Measurements from ENCODE around the gene PCDH9.

The PCDH9 gene

DNA sequence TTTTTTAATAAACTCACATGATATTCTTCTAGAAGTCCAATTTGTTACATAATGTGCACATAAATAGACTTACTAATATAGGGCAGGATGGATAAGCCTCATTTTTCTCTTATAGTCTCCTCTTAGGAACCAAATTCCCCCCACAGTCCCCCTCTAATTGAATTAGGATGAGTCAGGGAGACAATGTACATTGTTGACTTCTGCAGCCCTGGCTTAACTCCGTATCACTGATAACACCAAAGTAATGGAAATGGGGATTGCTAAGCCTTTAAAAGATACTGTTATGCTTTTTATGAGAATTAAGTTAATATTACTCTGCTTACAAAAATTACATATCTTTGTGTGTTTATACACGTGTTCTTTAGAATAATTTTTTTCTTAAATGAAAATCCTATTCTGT, 5.1 kb upstream of the PCDH9 start:
- H3K4me3 ChIP-seq (ENCODE audit: low read length), result no peak overlapping the region
- DNase-seq (ENCODE audit: low read depth), result no peak
- no peaks in the 10 kb centered on the region for H3K36me3 ChIP-seq (ENCODE audit: control insufficient read depth, insufficient read depth, low read length, severe bottlenecking)
- no peaks in the 10 kb centered on the region for H3K9me3 ChIP-seq (ENCODE audit: control insufficient read depth, low read length)
- peaks cover 5% of the 10 kb centered on the region for H3K4me1 ChIP-seq (ENCODE audit: control insufficient read depth, insufficient read depth, low read length)
- H3K9ac ChIP-seq (ENCODE audit: low read length), result no peak overlapping the region
- H3K27me3 ChIP-seq (replicated peaks; ENCODE audit: control insufficient read depth, insufficient read depth, low read length), result no peaks in the 10 kb centered on the region

DNA sequence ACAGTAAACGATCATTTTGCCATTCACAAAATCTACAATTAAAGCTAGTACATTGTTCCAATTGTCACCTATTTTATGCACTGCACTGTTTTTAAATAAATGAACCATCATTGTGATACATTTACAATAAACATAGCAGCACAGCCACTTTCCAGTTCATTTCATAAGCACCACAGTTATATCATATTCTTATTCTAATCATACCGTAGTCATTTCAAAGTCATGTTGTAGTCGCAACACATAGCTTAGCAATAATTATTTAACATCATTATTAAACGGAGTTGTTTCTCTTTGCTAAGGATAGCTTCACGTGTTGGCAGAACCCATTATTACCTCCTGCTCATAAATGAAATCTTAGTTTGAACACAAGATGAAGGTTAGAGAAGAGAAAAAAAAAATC, 2.2 kb upstream of the PCDH9 start:
- no peaks in the 10 kb centered on the region for H3K36me3 ChIP-seq (ENCODE audit: control insufficient read depth, insufficient read depth, low read length, severe bottlenecking)
- no peaks in the 10 kb centered on the region for H3K9me3 ChIP-seq (ENCODE audit: control insufficient read depth, low read length)
- H3K9ac ChIP-seq (ENCODE audit: low read length), result peak overlapping the region; percentile 46
- no peaks in the 10 kb centered on the region for H3K27me3 ChIP-seq (replicated peaks; ENCODE audit: control insufficient read depth, insufficient read depth, low read length)
- DNase-seq (ENCODE audit: low read depth), result no peak
- H3K4me1 ChIP-seq (ENCODE audit: control insufficient read depth, insufficient read depth, low read length), result peaks cover 15% of the 10 kb centered on the region
- H3K4me3 ChIP-seq (ENCODE audit: low read length), result no peak overlapping the region

DNA sequence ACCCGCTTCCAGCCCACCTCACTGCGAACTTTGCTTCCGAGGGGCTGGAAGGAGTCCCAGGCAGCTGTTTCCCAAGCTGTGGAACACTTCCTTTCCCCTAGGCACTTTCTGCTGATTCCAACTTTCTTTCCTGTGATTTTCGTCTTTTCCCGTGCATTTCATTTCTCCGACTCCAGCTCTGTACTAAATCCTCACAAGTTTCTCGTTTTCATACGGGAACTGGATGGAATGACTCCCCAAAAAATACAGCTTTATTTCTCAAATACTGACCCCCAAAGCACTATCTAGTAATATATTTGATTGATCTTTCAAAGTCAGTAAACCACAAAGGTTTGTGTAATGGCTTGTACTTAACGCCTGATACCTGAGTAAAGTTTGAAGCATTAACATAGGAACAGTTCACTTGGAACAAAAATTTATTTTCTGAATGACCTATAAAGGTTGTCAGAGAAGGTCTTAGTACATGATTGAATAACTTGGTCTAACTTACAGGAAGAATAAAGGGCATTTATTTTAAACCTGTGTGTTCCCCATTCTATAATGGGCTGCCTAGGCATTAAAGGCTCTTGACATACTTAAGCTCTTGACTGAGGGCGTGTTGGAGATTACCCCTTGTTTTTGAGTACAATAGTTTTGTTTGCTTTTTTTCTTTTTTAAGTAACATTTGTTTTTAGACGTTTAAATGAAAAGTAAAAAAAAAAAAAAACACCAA, 1.3 kb upstream of the PCDH9 start:
- Histone ChIP-seq H3K9ac (ENCODE audit: low read length) (peak overlapping the region; percentile 94), H3K9me3 (ENCODE audit: control insufficient read depth, low read length) (no peaks in the 10 kb centered on the region), H3K36me3 (ENCODE audit: control insufficient read depth, insufficient read depth, low read length, severe bottlenecking) (no peaks in the 10 kb centered on the region), H3K4me3 (ENCODE audit: low read length) (peak overlapping the region; percentile 93), H3K27me3 (replicated peaks; ENCODE audit: control insufficient read depth, insufficient read depth, low read length) (no peaks in the 10 kb centered on the region), H3K4me1 (ENCODE audit: control insufficient read depth, insufficient read depth, low read length) (peaks cover 15% of the 10 kb centered on the region)
- peak; percentile 33 for DNase-seq (ENCODE audit: low read depth)

DNA sequence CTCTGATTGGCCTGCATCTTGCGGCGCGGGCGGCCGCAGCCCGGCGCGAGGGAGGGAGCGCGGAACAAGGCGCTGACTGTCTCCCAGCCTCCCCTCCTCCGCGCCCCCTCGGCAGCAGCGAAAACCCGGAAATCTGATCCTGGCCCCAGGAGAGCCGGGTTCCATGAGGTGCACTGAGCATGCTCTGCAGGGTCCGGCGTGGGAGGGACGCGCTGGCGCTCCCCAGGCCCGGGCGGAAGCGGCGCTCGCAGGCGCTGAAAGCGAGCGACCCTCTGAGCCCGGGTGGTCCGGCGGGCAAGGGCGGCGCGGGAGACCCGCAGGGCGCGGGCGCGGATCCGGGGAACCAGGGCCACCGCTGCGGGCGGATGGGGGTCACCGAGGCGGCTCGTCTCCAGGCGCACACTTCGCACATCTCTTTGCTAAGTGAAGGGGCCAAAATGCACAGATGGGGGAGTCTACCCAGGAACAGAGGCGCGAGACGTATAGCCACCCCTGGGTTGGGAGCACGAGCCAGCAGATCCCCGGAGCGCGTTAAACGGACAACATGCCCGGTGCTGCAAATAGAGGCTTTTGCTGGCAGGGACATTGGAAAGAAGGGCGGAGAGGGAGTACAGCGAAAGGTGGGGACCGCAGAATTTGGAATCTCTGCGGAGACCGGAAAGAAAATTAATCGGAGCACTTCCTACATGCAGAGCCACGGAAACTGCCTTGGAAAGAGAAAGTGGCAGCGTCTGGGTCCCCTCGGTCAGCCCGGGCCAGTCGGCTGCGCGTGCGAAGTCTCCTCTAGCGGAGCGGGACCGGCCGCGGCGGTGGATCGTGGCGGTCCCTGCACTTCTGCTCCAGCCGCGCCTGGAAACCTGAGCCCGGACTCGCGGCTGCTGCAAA, 510 bp upstream of the PCDH9 start:
- Histone ChIP-seq H3K9ac (ENCODE audit: low read length) (peak overlapping the region; percentile 94), H3K36me3 (ENCODE audit: control insufficient read depth, insufficient read depth, low read length, severe bottlenecking) (no peaks in the 10 kb centered on the region), H3K4me1 (ENCODE audit: control insufficient read depth, insufficient read depth, low read length) (peaks cover 15% of the 10 kb centered on the region), H3K4me3 (ENCODE audit: low read length) (peak overlapping the region; percentile 93), H3K27me3 (replicated peaks; ENCODE audit: control insufficient read depth, insufficient read depth, low read length) (no peaks in the 10 kb centered on the region), H3K9me3 (ENCODE audit: control insufficient read depth, low read length) (no peaks in the 10 kb centered on the region)
- peak; percentile 99 for DNase-seq (ENCODE audit: low read depth)

DNA sequence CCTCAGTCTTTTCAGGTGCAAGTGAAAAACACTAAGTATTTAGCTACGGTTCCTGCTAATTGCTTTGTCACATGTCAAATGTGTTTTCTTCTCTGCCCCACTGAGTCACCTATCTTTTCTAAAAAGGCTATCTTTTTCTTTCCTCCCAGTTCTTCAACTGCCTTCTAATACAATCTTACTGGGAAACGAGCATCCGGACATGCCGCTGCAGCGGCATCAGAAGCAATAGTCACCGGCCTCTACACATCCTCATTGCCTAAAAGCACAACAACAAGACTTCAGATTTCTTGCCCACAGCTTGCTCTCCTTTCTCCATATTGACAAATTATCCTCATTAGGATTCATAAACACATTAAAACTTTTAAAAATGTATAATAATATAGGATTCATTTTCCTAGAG, 1.2 kb downstream of the PCDH9 start:
- H3K27me3 ChIP-seq (replicated peaks; ENCODE audit: control insufficient read depth, insufficient read depth, low read length), result no peaks in the 10 kb centered on the region
- peaks cover 18% of the 10 kb centered on the region for H3K4me1 ChIP-seq (ENCODE audit: control insufficient read depth, insufficient read depth, low read length)
- peak overlapping the region; percentile 83 for H3K9ac ChIP-seq (ENCODE audit: low read length)
- peak; percentile 50 for DNase-seq (ENCODE audit: low read depth)
- H3K36me3 ChIP-seq (ENCODE audit: control insufficient read depth, insufficient read depth, low read length, severe bottlenecking), result no peaks in the 10 kb centered on the region
- H3K9me3 ChIP-seq (ENCODE audit: control insufficient read depth, low read length), result no peaks in the 10 kb centered on the region
- H3K4me3 ChIP-seq (ENCODE audit: low read length), result peak overlapping the region; percentile 93

DNA sequence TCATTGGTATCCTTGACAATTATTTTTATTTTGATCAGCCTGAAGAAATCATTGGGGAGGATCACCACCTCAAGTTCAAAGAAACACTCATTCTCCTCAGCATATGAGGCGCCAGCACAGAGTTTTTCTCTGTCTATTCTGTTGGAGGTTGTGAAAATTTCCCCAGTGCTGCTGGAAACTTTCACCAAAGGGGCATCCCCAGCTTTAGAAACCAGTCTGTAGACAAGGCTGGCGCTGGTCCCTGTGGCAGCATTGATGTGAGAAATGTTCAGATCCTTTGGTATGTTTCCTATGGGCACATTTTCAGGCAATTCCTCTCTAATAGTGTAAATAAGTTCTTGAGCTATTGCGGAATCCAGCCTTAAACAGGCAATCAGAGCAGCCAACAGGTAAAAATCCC, 2.1 kb downstream of the PCDH9 start:
- peak overlapping the region; percentile 83 for H3K9ac ChIP-seq (ENCODE audit: low read length)
- no peaks in the 10 kb centered on the region for H3K9me3 ChIP-seq (ENCODE audit: control insufficient read depth, low read length)
- H3K4me1 ChIP-seq (ENCODE audit: control insufficient read depth, insufficient read depth, low read length), result peaks cover 27% of the 10 kb centered on the region
- no peaks in the 10 kb centered on the region for H3K36me3 ChIP-seq (ENCODE audit: control insufficient read depth, insufficient read depth, low read length, severe bottlenecking)
- H3K27me3 ChIP-seq (replicated peaks; ENCODE audit: control insufficient read depth, insufficient read depth, low read length), result no peaks in the 10 kb centered on the region
- peak; percentile 3 for DNase-seq (ENCODE audit: low read depth)
- H3K4me3 ChIP-seq (ENCODE audit: low read length), result peak overlapping the region; percentile 93

DNA sequence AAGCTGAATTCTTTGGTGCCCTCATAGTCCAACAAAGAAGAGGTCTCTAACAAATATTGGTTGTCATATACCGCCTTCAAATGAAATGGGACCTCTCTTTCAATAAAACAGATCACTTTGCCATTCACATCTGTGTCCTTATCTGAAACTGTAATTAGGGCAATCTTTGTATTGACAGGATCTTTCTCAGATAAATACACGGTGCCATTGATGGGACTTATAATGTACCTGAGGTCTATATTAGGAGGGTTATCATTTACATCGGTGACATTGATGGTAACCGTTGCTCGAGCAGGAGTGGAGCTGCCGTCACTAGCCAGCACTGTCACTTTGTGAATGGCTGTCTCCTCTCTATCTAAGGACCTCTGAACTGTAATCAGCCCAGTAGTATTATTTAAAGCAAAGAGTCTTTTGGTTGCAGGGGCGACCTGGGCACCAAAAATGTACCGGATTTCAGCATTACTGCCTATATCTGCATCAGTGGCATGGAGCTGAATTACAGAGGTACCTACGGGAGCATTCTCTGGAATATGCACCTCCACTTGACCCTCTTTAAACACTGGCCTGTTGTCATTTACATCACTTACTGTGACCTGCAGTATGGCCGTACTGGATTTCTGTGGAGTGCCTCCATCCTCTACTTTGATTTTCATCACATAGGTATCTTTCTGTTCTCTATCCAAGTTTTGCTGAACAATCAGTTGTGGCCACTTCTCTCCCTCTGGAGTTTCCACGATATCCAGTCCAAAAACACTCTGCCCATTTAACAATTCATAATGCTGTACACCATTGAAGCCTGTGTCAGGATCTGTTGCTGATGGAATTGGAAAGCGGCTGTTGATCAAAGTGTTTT, 2.8 kb downstream of the PCDH9 start:
- no peaks in the 10 kb centered on the region for H3K27me3 ChIP-seq (replicated peaks; ENCODE audit: control insufficient read depth, insufficient read depth, low read length)
- no peaks in the 10 kb centered on the region for H3K9me3 ChIP-seq (ENCODE audit: control insufficient read depth, low read length)
- DNase-seq (ENCODE audit: low read depth), result no peak
- H3K4me3 ChIP-seq (ENCODE audit: low read length), result peak overlapping the region; percentile 93
- H3K9ac ChIP-seq (ENCODE audit: low read length), result no peak overlapping the region
- H3K4me1 ChIP-seq (ENCODE audit: control insufficient read depth, insufficient read depth, low read length), result peaks cover 34% of the 10 kb centered on the region
- no peaks in the 10 kb centered on the region for H3K36me3 ChIP-seq (ENCODE audit: control insufficient read depth, insufficient read depth, low read length, severe bottlenecking)

DNA sequence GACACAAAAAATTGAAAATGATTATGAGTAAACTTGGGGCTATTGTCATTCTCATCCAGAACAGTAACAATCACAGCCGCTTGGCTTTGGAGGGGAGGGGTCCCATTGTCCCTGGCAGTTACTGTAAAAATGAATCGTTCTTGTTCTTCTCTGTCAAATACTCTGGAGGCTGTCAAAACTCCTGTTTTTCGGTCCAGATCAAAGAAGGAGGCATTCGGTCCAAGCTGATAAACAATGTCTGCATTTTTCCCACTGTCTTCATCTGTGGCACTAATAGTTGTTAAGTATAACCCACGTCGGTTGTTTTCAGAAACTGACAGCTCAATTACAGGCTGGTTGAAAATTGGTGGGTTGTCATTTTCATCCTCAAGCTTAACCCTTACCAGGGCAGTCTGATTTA, 3.4 kb downstream of the PCDH9 start:
- H3K9me3 ChIP-seq (ENCODE audit: control insufficient read depth, low read length), result no peaks in the 10 kb centered on the region
- no peaks in the 10 kb centered on the region for H3K27me3 ChIP-seq (replicated peaks; ENCODE audit: control insufficient read depth, insufficient read depth, low read length)
- H3K9ac ChIP-seq (ENCODE audit: low read length), result no peak overlapping the region
- DNase-seq (ENCODE audit: low read depth), result no peak
- H3K4me1 ChIP-seq (ENCODE audit: control insufficient read depth, insufficient read depth, low read length), result peaks cover 35% of the 10 kb centered on the region
- H3K36me3 ChIP-seq (ENCODE audit: control insufficient read depth, insufficient read depth, low read length, severe bottlenecking), result no peaks in the 10 kb centered on the region
- H3K4me3 ChIP-seq (ENCODE audit: low read length), result no peak overlapping the region

DNA sequence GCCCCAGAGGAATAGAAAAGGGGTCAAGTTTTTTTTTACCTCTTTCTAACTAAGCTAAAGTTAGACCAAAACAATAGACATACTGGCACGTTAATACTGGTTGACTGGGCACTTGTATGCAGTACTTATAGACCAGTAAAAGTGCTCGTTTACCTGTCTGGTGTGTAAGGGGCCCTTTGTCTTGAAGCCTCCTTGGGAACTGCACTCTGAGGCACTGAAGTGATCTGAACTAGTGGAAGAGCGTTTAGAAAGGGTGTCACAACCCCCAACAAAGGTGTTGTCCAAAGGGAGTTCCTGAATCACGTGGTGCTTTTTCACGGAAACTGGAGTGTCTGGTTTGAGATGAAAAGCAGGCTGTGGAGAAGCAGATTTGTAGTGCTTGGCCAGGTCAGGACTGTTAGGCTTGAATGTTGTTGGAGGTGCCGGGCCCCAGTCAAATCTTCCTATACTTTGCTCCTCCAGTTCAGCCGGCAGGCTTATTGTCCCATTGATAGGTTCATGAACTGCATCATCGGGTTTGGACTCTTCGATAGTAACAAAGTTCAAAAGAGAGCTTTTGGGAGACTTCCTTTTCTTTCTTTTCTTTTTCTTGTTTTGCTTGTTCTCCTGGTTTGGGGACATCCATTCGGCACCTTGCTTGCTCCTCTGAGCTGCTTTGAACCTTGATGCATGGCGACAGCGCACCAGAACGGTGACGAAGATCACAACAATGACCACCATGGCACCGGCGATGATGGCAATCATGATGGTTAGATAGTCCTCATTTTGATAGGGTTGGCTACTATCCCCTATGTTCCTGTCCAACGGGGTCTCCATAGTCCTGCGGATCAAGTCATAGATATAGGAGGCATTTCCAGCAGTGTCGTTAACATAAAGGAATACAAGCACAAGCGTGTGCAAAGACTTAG, 4.6 kb downstream of the PCDH9 start:
- Histone ChIP-seq H3K4me1 (ENCODE audit: control insufficient read depth, insufficient read depth, low read length) (peaks cover 35% of the 10 kb centered on the region), H3K36me3 (ENCODE audit: control insufficient read depth, insufficient read depth, low read length, severe bottlenecking) (no peaks in the 10 kb centered on the region), H3K4me3 (ENCODE audit: low read length) (no peak overlapping the region), H3K9me3 (ENCODE audit: control insufficient read depth, low read length) (no peaks in the 10 kb centered on the region), H3K9ac (ENCODE audit: low read length) (no peak overlapping the region), H3K27me3 (replicated peaks; ENCODE audit: control insufficient read depth, insufficient read depth, low read length) (no peaks in the 10 kb centered on the region)
- no peak for DNase-seq (ENCODE audit: low read depth)

DNA sequence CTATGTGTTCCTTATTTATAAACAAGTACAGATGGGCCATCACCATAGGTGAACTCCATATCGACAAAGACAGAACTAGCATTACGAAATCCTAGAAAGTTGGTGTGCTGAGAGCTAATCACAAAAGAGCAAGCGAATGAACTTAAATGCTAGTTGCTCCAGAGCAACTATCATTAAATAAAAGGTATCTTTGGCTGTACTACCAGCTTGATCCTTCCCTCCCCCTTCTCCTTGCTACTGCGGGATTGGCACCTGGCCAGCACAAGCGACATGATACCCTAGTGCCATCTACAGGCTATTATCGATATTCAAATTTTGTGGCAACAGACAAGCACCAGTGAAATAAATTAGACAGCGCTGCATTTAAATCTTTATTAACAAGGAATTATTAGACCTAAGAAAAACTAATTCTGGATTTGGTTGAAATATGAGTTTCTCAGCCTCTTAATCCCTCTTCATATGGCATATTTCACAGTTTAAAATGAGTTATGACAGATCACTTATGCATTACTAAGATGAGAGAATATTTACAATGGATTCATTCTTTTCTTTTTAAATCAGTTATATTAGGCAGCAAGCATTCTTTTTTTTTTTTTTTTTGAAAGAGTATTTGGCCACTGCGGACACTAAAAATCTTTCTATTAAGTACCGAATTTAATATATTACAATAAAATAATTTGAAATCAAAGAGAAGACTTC, 5.8 kb downstream of the PCDH9 start:
- no peaks in the 10 kb centered on the region for H3K27me3 ChIP-seq (replicated peaks; ENCODE audit: control insufficient read depth, insufficient read depth, low read length)
- peak; percentile 87 for DNase-seq (ENCODE audit: low read depth)
- peak overlapping the region; percentile 56 for H3K4me3 ChIP-seq (ENCODE audit: low read length)
- peaks cover 35% of the 10 kb centered on the region for H3K4me1 ChIP-seq (ENCODE audit: control insufficient read depth, insufficient read depth, low read length)
- no peaks in the 10 kb centered on the region for H3K36me3 ChIP-seq (ENCODE audit: control insufficient read depth, insufficient read depth, low read length, severe bottlenecking)
- H3K9me3 ChIP-seq (ENCODE audit: control insufficient read depth, low read length), result no peaks in the 10 kb centered on the region
- H3K9ac ChIP-seq (ENCODE audit: low read length), result peak overlapping the region; percentile 19
